Endothelial cell of umbilical vein (primary cell): ENCODE data around the gene EYS. TPM values are rescaled to one million over a fixed set of nuclear protein-coding genes. Genes with fewer than 3 reads are reported as not detected.

ENCODE experiments used
- BruUV-seq: library from RNA; stranded (reverse); fragments of 400-500 nt; replicated peaks from 2 replicates; lab custom pipeline; 2021; lab: Mats Ljungman, UMichigan
- CTCF ChIA-PET: fragments of 300-600, 350-600 bp; sonication (Branson Sonifier 250); formaldehyde crosslinking; loops from one replicate; lab custom pipeline; 2021; ENCODE audit warnings: antibody characterized with exemption, inconsistent platforms; lab: Charles Lee
- POLR2A ChIA-PET: fragments of 300-600, 350-600 bp; sonication (Branson Sonifier 250); formaldehyde crosslinking; loops from one replicate; lab custom pipeline; 2021; ENCODE audit warnings: antibody characterized with exemption, inconsistent platforms; lab: Charles Lee
- DNase-seq: peaks from one replicate; pipeline ENCODE4 v3.0.0-alpha.2; 2011; ENCODE audit warnings: low read depth, low spot score
- FAIRE-seq: peaks from 2 replicates; lab custom pipeline; 2011; peaks lifted over from hg19 to GRCh38; lab: Jason Lieb, UNC
- H2AFZ ChIP-seq: 2 replicates; pipeline ENCODE4 v1.6.0; 2012; ENCODE audit warnings: low read depth, low read length, control low read depth, inconsistent platforms
- H3K27ac ChIP-seq: 2 replicates; pipeline ENCODE4 v1.5.1; 2011; ENCODE audit warnings: low read depth, mild to moderate bottlenecking, control low read depth, low read length, moderate library complexity; ENCODE audit not compliant: insufficient read depth
- H3K27me3 ChIP-seq, 2 experiments: 2 replicates each; pipeline versions ENCODE4 v1.6.0 to v1.6.1; 2011; ENCODE audit warnings: low read length in 2 of 2, mixed read lengths in 1 of 2; ENCODE audit not compliant: control insufficient read depth in 2 of 2, insufficient read depth in 2 of 2
- H3K36me3 ChIP-seq, 2 experiments: 2 replicates in 1 of 2; 3 replicates in 1 of 2; pipeline ENCODE4 v1.5.1; 2011; ENCODE audit warnings: low read length in 2 of 2, mild to moderate bottlenecking in 1 of 2, moderate library complexity in 1 of 2; ENCODE audit not compliant: control insufficient read depth in 2 of 2, insufficient read depth in 2 of 2; ENCODE audit errors: extremely low read depth in 1 of 2
- H3K4me1 ChIP-seq: 3 replicates; pipeline ENCODE4 v1.5.1; 2011; ENCODE audit warnings: mild to moderate bottlenecking, low read length; ENCODE audit not compliant: control insufficient read depth, insufficient read depth; ENCODE audit errors: extremely low read depth
- H3K4me2 ChIP-seq: 2 replicates; pipeline ENCODE4 v1.6.1; 2011; ENCODE audit warnings: low read length, control low read depth, mixed read lengths; ENCODE audit not compliant: insufficient read depth
- H3K4me3 ChIP-seq, 3 experiments: fragments of 200-600 bp in 1 of 3; sonication (generic), shearing (Covaris generic) in 1 of 3; replicated peaks in 1 of 3; 2 replicates each; pipeline ENCODE4 v1.5.1; 2011 to 2016; ENCODE audit warnings: control low read depth in 3 of 3, low read length in 3 of 3, mild to moderate bottlenecking in 2 of 3, inconsistent platforms in 1 of 3, low read depth in 1 of 3, moderate library complexity in 1 of 3; ENCODE audit not compliant: insufficient read depth in 1 of 3
- H3K79me2 ChIP-seq: 2 replicates; pipeline ENCODE4 v1.6.0; 2012; ENCODE audit warnings: low read length, inconsistent platforms; ENCODE audit not compliant: control insufficient read depth, insufficient read depth
- H3K9ac ChIP-seq: replicated peaks from 2 replicates; pipeline ENCODE3; 2011; ENCODE audit warnings: low read length, control low read depth; ENCODE audit not compliant: insufficient read depth; ENCODE audit errors: extremely low read depth
- H3K9me1 ChIP-seq: replicated peaks from 3 replicates; pipeline ENCODE4 v1.6.0; 2011; ENCODE audit warnings: mild to moderate bottlenecking, low read length; ENCODE audit not compliant: control insufficient read depth, insufficient read depth; ENCODE audit errors: extremely low read depth
- H3K9me3 ChIP-seq: replicated peaks from 2 replicates; pipeline ENCODE4 v1.5.1; 2012; ENCODE audit warnings: low read length, inconsistent platforms; ENCODE audit not compliant: control insufficient read depth, insufficient read depth
- H4K20me1 ChIP-seq: replicated peaks from 2 replicates; pipeline ENCODE3; 2011; ENCODE audit warnings: mild to moderate bottlenecking, low read length; ENCODE audit not compliant: control insufficient read depth, insufficient read depth; ENCODE audit errors: extremely low read depth
- EZH2 ChIP-seq: IDR thresholded peaks from 2 replicates; pipeline ENCODE4 v1.6.1; 2012; ENCODE audit warnings: borderline replicate concordance, low read depth, mild to moderate bottlenecking, moderate library complexity, low read length, inconsistent platforms; ENCODE audit not compliant: severe bottlenecking
- FOS ChIP-seq: IDR thresholded peaks from 2 replicates; pipeline ENCODE4 v1.6.1; 2011; ENCODE audit warnings: mild to moderate bottlenecking, low read length, moderate library complexity, borderline replicate concordance; ENCODE audit not compliant: insufficient read depth
- GATA2 ChIP-seq: IDR thresholded peaks from 2 replicates; pipeline ENCODE4 v1.7.0; 2011; ENCODE audit warnings: low read depth, mild to moderate bottlenecking, moderate library complexity, mixed read lengths, low read length; ENCODE audit not compliant: insufficient read length, insufficient read depth
- JUN ChIP-seq: IDR thresholded peaks from 2 replicates; pipeline ENCODE4 v1.6.1; 2011; ENCODE audit warnings: borderline replicate concordance, low read depth; ENCODE audit not compliant: insufficient read length, insufficient read depth
- MYC ChIP-seq: IDR thresholded peaks from one replicate; pipeline ENCODE4 v1.6.1; 2011; ENCODE audit warnings: mild to moderate bottlenecking, low read depth, low read length
- POLR2A ChIP-seq: IDR thresholded peaks from 2 replicates; pipeline ENCODE4 v1.6.1; 2012; ENCODE audit warnings: low read depth, mild to moderate bottlenecking, control low read depth, low read length
- POLR2AphosphoS5 ChIP-seq: IDR thresholded peaks from 2 replicates; pipeline ENCODE4 v1.6.1; 2012; ENCODE audit warnings: low read depth, mild to moderate bottlenecking, control low read depth, low read length, moderate library complexity; ENCODE audit not compliant: insufficient read depth
- dilution Hi-C: fragments of 300-500 bp; cut with MboI; formaldehyde crosslinking; loops from one replicate; pipeline ENCODE4 v1.15.0; 2019; ENCODE audit warnings: low sequenced_read_pairs; ENCODE audit not compliant: extremely low pct_ligation_motif_present
- intact Hi-C: fragments of 100-400 bp; cut with micrococcal nuclease; formaldehyde crosslinking; loops from one replicate; pipeline ENCODE4 v1.10.0; 2022
- polyA plus RNA-seq, 4 experiments: library from polyadenylated mRNA; depleted of rRNA in 3 of 4; stranded (reverse) in 3 of 4; unstranded in 1 of 4; fragments of >200 nt; gene quantifications; 2 replicates each; pipeline versions ENCODE4 v1.2.1 to v1.2.3, GENCODE V29; 2011 to 2012; ENCODE audit warnings: missing spikeins in 1 of 4
- total RNA-seq: library from RNA; stranded (reverse); gene quantifications from 2 replicates; pipeline ENCODE4 v1.2.3, GENCODE V29; 2021
- TF ChIP-seq, protein P1 (sequence below), 2 donors: IDR thresholded peaks; 1 replicate in 1 of 2; 2 replicates in 1 of 2; pipeline ENCODE4 v1.5.1; 2011; ENCODE audit warnings: low read length in 2 of 2, mild to moderate bottlenecking in 2 of 2, moderate library complexity in 2 of 2, control low read depth in 1 of 2, inconsistent platforms in 1 of 2, low read depth in 1 of 2; ENCODE audit not compliant: insufficient read depth in 1 of 2; ENCODE audit errors: extremely low read depth in 1 of 2

EYS gene
- total and polyA plus RNA-seq, 2 donors (not counting 3 experiments of a cell fraction or from before 2014, with no cell fraction given): 0.01 to 0.27 TPM

DNA sequence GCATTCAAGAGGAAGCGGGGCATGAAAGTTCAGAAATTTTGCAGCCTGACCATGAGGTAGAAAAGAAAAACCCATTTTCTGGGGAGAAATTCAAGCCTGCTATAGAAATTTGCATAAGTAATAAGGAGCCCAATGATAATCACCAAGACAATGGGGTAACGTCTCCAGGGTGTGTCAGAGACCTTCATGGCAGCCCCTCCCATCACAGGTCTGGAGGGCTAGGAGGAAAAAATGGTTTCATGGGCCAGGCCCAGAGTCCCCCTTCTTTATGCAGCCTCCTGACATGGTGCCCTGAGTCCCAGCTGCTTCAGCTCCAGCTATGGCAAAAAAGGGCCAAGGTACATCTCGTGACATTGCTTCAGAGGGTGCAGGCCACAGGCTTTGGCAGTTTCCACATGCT, 618.5 kb downstream of the EYS start:
- TF ChIP-seq POLR2A (no peak), EZH2 (no peak), JUN (no peak), POLR2AphosphoS5 (no peak), GATA2 (no peak), FOS (no peak), MYC (no peak)
- TF ChIP-seq, protein P1, sequence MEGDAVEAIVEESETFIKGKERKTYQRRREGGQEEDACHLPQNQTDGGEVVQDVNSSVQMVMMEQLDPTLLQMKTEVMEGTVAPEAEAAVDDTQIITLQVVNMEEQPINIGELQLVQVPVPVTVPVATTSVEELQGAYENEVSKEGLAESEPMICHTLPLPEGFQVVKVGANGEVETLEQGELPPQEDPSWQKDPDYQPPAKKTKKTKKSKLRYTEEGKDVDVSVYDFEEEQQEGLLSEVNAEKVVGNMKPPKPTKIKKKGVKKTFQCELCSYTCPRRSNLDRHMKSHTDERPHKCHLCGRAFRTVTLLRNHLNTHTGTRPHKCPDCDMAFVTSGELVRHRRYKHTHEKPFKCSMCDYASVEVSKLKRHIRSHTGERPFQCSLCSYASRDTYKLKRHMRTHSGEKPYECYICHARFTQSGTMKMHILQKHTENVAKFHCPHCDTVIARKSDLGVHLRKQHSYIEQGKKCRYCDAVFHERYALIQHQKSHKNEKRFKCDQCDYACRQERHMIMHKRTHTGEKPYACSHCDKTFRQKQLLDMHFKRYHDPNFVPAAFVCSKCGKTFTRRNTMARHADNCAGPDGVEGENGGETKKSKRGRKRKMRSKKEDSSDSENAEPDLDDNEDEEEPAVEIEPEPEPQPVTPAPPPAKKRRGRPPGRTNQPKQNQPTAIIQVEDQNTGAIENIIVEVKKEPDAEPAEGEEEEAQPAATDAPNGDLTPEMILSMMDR (IDR thresholded peaks at IDR 0.05; ENCODE audit: extremely low read depth in 1 of 2, insufficient read depth in 1 of 2, low read depth in 1 of 2, low read length in 2 of 2): no peak
- no peak for FAIRE-seq
- no peak overlapping the region for H3K4me3 ChIP-seq
- no peaks in the 10 kb centered on the region for H3K9me1 ChIP-seq
- no peak overlapping the region for H3K4me2 ChIP-seq
- H4K20me1 ChIP-seq: no peaks in the 10 kb centered on the region
- POLR2A ChIA-PET: no interaction called here
- no peak for DNase-seq
- CTCF ChIA-PET: no interaction called here
- no peaks in the 10 kb centered on the region for H3K36me3 ChIP-seq
- no peak overlapping the region for H3K9ac ChIP-seq
- intact Hi-C loops: no loop called here
- H3K79me2 ChIP-seq: no peaks in the 10 kb centered on the region
- dilution Hi-C loops: no loop called here
- no peaks in the 10 kb centered on the region for H3K27me3 ChIP-seq
- H2AFZ ChIP-seq: no peak overlapping the region
- H3K9me3 ChIP-seq: no peaks in the 10 kb centered on the region
- BruUV-seq: no TSS peak
- H3K4me1 ChIP-seq: no peaks in the 10 kb centered on the region
- H3K27ac ChIP-seq: no peak overlapping the region
